ENCODE data around the gene CLEC16A. TPM values are rescaled to one million over a fixed set of nuclear protein-coding genes. Genes with fewer than 3 reads are reported as not detected.

CLEC16A gene
- total and polyA plus RNA-seq, 2 experiments from 2014 or later, result 9.9 to 24.1 TPM

DNA sequence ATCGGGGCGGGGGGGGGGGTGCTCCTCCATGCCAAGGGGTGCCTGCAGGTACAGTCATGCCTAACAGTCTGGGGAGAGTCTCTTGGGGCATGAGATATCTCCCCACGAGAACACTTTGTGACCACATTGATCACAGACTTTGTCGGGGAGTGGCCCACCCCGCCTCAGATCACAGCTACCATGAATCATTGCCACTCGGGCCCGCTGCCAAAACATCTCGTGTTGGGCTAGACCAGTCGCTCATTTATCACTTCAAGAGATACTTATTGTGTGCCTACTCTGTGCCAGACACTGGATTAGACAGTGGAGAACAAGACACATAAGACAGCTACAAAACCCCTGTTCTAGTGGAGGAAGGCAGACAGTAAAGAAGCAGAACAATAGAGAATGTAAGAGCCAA lies 72.6 kb downstream of the CLEC16A start (continued):
- TF ChIP-seq, protein P1, sequence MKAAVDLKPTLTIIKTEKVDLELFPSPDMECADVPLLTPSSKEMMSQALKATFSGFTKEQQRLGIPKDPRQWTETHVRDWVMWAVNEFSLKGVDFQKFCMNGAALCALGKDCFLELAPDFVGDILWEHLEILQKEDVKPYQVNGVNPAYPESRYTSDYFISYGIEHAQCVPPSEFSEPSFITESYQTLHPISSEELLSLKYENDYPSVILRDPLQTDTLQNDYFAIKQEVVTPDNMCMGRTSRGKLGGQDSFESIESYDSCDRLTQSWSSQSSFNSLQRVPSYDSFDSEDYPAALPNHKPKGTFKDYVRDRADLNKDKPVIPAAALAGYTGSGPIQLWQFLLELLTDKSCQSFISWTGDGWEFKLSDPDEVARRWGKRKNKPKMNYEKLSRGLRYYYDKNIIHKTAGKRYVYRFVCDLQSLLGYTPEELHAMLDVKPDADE (IDR thresholded peaks at IDR 0.05), result no peak
- TF ChIP-seq JUNB (IDR thresholded peaks at IDR 0.05; ENCODE audit: unreplicated experiment) (no peak), CREB1 (CRISPR knock-in tag; IDR thresholded peaks at IDR 0.05; ENCODE audit: low read depth) (no peak), STAT1 (IDR thresholded peaks at IDR 0.05; ENCODE audit: unreplicated experiment) (no peak), EZH2 (IDR thresholded peaks at IDR 0.05; ENCODE audit: low read depth, unreplicated experiment) (no peak), NANOG (IDR thresholded peaks at IDR 0.05; ENCODE audit: borderline replicate concordance) (no peak)

DNA sequence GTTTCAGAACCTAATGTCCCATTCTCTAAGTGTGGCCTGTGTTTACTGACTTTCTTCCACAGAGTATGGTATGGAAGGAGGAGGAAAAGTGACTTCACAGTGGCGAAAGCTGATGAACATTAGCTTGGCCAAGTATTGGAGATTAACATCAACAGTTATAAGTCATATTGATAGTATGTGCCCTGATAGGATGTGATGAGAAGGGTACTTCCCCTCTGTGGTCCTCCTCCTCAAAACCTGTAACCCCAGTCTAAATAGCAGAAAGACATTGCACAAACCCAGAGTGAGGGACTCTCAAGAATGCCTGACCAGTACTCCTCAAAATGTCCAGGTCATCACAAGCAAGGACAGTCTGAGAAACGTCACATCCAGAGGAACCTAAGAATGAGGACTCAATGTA lies 73.1 kb downstream of the CLEC16A start:
- Mint-ChIP-seq H3K9me3 (no peaks in the 10 kb centered on the region), H3K27ac (no peak overlapping the region), H3K4me1 (0 out of 3 replicates have a peak, but pooled peaks cover 2% of the 10 kb centered on the region), H3K4me3 (no peak overlapping the region), H3K27me3 (ENCODE audit: insufficient read depth, low read depth, poor library complexity) (no peaks in the 10 kb centered on the region), H3K36me3 (ENCODE audit: low read depth) (peaks cover 7% of the 10 kb centered on the region)
- no peak for TF ChIP-seq JUNB (IDR thresholded peaks at IDR 0.05; ENCODE audit: unreplicated experiment)
- TF ChIP-seq, protein P2, sequence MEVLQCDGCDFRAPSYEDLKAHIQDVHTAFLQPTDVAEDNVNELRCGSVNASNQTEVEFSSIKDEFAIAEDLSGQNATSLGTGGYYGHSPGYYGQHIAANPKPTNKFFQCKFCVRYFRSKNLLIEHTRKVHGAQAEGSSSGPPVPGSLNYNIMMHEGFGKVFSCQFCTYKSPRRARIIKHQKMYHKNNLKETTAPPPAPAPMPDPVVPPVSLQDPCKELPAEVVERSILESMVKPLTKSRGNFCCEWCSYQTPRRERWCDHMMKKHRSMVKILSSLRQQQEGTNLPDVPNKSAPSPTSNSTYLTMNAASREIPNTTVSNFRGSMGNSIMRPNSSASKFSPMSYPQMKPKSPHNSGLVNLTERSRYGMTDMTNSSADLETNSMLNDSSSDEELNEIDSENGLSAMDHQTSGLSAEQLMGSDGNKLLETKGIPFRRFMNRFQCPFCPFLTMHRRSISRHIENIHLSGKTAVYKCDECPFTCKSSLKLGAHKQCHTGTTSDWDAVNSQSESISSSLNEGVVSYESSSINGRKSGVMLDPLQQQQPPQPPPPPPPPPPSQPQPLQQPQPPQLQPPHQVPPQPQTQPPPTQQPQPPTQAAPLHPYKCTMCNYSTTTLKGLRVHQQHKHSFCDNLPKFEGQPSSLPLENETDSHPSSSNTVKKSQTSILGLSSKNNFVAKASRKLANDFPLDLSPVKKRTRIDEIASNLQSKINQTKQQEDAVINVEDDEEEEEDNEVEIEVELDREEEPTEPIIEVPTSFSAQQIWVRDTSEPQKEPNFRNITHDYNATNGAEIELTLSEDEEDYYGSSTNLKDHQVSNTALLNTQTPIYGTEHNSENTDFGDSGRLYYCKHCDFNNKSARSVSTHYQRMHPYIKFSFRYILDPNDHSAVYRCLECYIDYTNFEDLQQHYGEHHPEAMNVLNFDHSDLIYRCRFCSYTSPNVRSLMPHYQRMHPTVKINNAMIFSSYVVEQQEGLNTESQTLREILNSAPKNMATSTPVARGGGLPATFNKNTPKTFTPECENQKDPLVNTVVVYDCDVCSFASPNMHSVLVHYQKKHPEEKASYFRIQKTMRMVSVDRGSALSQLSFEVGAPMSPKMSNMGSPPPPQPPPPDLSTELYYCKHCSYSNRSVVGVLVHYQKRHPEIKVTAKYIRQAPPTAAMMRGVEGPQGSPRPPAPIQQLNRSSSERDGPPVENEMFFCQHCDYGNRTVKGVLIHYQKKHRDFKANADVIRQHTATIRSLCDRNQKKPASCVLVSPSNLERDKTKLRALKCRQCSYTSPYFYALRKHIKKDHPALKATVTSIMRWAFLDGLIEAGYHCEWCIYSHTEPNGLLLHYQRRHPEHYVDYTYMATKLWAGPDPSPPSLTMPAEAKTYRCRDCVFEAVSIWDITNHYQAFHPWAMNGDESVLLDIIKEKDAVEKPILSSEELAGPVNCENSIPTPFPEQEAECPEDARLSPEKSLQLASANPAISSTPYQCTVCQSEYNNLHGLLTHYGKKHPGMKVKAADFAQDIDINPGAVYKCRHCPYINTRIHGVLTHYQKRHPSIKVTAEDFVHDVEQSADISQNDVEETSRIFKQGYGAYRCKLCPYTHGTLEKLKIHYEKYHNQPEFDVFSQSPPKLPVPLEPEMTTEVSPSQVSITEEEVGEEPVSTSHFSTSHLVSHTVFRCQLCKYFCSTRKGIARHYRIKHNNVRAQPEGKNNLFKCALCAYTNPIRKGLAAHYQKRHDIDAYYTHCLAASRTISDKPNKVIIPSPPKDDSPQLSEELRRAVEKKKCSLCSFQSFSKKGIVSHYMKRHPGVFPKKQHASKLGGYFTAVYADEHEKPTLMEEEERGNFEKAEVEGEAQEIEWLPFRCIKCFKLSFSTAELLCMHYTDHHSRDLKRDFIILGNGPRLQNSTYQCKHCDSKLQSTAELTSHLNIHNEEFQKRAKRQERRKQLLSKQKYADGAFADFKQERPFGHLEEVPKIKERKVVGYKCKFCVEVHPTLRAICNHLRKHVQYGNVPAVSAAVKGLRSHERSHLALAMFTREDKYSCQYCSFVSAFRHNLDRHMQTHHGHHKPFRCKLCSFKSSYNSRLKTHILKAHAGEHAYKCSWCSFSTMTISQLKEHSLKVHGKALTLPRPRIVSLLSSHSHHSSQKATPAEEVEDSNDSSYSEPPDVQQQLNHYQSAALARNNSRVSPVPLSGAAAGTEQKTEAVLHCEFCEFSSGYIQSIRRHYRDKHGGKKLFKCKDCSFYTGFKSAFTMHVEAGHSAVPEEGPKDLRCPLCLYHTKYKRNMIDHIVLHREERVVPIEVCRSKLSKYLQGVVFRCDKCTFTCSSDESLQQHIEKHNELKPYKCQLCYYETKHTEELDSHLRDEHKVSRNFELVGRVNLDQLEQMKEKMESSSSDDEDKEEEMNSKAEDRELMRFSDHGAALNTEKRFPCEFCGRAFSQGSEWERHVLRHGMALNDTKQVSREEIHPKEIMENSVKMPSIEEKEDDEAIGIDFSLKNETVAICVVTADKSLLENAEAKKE (CRISPR knock-in tag; IDR thresholded peaks at IDR 0.05), result no peak
- TF ChIP-seq, protein P1 (IDR thresholded peaks at IDR 0.05), result no peak
- TF ChIP-seq EZH2phosphoT487 (IDR thresholded peaks at IDR 0.05; ENCODE audit: unreplicated experiment), result no peak
- no peak for TF ChIP-seq STAT1 (IDR thresholded peaks at IDR 0.05; ENCODE audit: unreplicated experiment)
- TF ChIP-seq ZNF331 (CRISPR knock-in tag; IDR thresholded peaks at IDR 0.05; ENCODE audit: low read depth), result no peak
- no peaks in the 10 kb centered on the region for H3K9me2 ChIP-seq (ENCODE audit: insufficient read depth)
- H3K79me2 ChIP-seq (replicated peaks; ENCODE audit: insufficient read depth), result no peaks in the 10 kb centered on the region
- no peak for ATAC-seq
- H3K27ac ChIP-seq (ENCODE audit: low read depth), result no peak overlapping the region
- no peaks in the 10 kb centered on the region for H3K36me3 ChIP-seq (ENCODE audit: insufficient read depth)
- H3K4me3 ChIP-seq, result no peak overlapping the region
- H2AFZ ChIP-seq, result no peak overlapping the region
- H3K27me3 ChIP-seq (ENCODE audit: insufficient read depth), result no peaks in the 10 kb centered on the region
- no peaks in the 10 kb centered on the region for H3F3A ChIP-seq (replicated peaks; ENCODE audit: low read depth)
- H3K4me1 ChIP-seq (ENCODE audit: insufficient read depth), result no peaks in the 10 kb centered on the region
- DNase-seq (ENCODE audit: low spot score), result no peak
- H4K20me1 ChIP-seq (replicated peaks; ENCODE audit: insufficient read depth), result no peaks in the 10 kb centered on the region; the same call in 1 of the 2 replicates
- no peak overlapping the region for H3K4me2 ChIP-seq

Data from GM23338 (cell line).